HG03097 (cell line): Measurements from ENCODE around the gene COMT.

Experiments used
- ATAC-seq: cut with Tn5 transposase; IDR thresholded peaks from one replicate; pipeline ENCODE4 v1.9.1; 2021; ENCODE audit not compliant: unreplicated experiment, low FRiP score

The COMT gene

DNA sequence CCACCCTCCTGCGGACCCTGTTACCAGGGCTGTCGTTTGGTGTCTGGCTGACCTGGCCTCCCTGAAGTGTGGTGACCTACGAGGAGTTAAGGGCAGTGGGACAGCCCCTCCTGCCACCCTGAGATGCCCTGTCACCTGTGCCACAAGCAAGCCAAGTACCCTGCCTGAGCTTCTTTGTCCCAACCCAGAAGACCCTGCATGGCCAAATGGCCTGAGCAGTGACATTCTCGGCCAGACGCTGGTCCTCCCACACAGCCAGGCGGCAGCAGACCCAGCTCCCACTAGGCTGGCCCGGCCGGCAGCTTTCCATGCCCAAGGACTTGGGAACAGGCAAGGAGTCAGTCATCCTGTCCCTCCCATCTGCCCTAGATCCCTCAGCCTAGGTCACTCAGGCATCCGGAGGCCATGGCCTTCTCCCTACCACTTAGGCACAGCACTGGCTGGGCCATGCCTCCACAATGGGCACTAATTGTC lies 67.5 kb downstream of the COMT start:
- no peak for ATAC-seq

GRCh38 chr22:20009582-20010306 lies 68.2 kb downstream of the COMT start:
- no peak for ATAC-seq

DNA sequence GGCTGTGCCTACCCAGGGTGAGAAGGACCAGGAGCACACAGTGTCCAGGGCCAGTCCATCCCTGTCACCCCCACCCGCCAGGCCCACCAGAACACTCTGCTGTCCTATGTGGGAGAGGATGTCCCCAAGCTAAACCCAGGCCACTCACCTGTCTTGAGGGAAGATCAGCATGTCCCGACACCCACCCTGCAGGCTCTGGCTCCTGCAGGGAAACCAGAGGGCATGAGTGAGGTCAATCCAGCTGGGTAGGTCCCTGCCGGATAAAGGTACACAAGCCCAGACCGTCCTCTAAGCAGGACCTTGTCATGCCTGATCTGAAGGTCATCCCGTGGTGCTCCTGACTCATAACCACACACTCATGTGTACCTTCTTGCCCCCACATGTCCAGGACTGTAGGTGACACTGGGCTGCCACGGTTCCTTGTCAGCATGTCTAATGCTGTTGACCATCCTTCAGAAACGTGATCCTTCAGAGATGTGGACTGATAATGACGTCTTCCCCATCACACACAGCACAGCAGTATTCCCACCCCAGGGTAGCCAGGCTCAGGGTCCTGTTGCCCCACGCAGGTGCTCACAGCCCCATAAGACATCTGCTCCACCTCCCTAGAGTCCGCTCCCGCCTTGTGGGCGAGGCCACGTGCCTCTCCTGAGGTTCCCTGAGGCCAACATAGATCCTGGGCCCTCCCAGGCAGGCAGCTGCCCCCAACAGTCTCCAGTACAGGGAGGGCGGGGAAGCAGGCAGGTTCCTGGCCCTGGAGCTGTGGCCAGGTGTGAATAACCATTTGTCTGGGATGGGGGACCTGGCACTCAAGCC lies 68.9 kb downstream of the COMT start:
- no peak for ATAC-seq

- no peak for ATAC-seq
These were observed 69.8 kb downstream of the COMT start for GRCh38 chr22:20011123-20011992.

- ATAC-seq: no peak
These were observed 70.6 kb downstream of the COMT start for GRCh38 chr22:20011993-20012740.

DNA sequence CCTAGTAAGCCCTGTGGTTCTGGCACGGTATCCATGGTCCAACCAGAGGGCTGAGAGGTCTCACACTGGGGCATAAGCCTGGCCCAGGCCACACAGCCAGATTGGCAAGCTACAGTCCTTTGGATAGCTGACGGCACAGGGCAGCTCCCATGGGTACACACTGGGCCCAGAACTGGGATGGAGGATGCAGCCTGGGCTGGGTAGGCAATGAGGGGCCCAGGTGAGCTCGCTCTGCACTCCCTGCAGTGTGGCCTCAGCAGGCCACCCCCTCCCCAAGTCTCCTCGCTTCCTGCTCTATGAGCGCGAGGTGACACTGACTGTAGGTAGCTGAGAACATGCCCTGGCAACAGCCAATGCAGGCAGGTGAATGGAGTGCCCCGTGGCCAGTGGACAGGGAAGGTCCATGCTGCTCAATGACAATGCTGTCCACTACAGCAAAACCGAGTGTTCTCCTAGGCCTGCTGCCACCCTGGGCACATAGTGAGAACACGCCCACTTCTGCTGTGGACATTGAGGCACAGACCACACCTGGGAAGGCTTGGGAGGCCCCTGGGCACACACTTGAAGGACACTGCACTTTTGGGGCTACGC lies 71.3 kb downstream of the COMT start:
- ATAC-seq: no peak

DNA sequence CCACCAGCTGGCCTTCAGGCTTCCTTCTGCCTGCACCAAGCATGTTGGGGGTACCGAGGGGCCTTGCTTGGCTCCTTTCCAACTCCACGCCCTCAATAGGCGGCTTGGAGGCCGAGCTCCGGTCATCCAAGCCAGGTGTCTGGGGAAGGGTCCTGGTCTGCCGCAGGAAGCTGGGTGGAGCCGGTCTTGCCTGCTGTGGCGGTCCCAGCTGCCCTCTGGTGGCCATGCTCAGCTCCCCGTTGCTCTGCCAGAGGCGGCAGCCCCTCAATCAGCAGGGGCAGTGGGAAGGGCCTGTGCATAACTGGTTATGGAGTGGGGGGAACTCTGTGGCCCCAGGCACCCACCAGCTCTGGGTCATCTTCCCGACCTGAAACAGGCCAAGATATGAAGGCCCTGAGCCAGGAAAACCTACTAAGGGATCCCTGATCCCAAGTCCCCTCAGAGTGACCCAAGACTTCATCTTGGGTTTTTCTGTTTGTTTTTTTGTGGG lies 71.9 kb downstream of the COMT start:
- ATAC-seq: no peak

GRCh38 chr22:20014526-20015186 lies 73.1 kb downstream of the COMT start:
- no peak for ATAC-seq

DNA sequence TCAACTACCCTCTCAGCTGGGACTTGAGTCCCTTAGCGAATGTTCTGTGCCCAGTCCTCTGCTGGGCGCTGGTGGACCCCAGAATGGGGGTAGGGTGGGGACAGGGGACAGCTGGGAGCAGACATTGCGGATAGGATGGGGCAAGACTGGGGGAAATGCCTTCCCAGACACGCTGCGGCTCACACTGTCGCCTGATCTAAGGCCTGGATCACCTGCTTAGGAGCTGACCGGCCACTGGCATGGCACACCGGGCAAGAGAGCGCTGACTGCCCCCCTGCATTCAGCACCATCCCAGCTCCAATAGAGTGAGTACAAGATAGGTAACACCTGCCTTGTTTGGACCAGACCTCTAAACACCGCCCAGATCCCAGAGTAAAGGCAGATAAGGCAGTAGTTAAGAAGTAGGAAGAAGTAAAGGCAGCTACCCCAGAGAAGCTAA lies 73.6 kb downstream of the COMT start:
- no peak for ATAC-seq

DNA sequence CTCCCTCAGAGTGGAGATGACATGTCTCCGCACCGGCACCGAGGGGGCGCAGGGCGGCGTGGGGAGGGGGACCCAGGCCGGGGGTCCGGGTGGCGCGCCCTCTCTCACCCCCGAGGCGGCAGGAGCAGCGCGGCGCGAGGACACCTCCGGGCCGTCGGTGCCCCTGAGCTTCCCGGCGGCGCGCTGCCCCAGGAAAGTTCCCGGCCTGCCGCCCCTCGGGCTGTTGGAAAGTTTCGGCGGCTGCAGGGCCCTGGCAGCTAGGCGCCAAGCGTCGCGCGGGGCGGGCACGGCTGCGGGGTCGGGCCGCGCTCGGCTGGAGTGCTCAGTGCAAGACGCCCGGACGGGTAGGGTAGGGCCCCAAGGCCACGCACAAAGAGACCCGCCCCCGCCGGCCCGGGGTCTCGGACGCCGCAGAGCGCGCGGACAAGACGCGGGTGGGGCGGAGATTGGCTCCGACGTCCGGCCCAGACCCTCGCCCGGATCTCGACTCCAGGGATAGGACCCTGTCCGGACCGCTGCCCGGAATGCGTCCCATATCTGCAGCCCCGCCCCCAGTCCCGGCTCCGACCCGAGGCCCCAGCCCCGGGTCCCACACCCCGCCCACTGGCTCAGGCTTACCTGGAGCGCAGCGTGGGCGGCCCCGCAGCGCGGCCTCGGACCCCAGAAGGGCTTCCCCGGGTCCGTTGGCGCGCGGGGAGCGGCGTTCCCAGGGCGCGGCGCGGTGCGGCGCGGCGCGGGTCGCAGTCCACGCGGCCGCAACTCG lies 74.6 kb downstream of the COMT start:
- no peak for ATAC-seq

- ATAC-seq: no peak
These were observed 75.4 kb downstream of the COMT start, which contains the start of gene ARVCF for GRCh38 chr22:20016734-20017621. TSS of gene ARVCF (minus strand) at chr22:20016823. CDS start at chr22:19990794, 26,029 bp downstream.

- no peak for ATAC-seq
These were observed 76.0 kb downstream of the COMT start for GRCh38 chr22:20017622-20017958.

GRCh38 chr22:20018001-20018400 lies 76.4 kb downstream of the COMT start:
- no peak for ATAC-seq
